ENCODE results near the gene HECW1.

DNA sequence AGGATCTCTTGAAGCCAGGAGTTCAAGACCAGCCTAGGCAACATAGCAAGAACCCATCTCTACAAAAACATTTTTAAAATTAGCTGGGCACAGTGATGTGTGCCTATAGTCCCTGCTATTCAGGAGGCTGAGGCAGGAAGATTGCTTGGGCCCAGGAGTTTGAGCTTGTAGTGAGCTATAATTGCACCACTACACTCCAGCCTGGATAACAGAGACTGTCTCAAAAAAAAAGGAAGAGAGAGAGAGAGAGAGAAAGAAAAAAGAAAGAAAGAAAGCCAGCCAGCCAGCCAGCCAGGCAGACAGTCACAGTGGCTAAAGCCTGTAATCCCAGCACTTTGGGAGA is 375.3 kb downstream of the HECW1 start:
- TF ChIP-seq, protein P1, sequence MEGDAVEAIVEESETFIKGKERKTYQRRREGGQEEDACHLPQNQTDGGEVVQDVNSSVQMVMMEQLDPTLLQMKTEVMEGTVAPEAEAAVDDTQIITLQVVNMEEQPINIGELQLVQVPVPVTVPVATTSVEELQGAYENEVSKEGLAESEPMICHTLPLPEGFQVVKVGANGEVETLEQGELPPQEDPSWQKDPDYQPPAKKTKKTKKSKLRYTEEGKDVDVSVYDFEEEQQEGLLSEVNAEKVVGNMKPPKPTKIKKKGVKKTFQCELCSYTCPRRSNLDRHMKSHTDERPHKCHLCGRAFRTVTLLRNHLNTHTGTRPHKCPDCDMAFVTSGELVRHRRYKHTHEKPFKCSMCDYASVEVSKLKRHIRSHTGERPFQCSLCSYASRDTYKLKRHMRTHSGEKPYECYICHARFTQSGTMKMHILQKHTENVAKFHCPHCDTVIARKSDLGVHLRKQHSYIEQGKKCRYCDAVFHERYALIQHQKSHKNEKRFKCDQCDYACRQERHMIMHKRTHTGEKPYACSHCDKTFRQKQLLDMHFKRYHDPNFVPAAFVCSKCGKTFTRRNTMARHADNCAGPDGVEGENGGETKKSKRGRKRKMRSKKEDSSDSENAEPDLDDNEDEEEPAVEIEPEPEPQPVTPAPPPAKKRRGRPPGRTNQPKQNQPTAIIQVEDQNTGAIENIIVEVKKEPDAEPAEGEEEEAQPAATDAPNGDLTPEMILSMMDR (IDR thresholded peaks at IDR 0.05), result no peak
- no peak for TF ChIP-seq POLR2AphosphoS5 (IDR thresholded peaks at IDR 0.05; ENCODE audit: low read depth, low read length)
- TF ChIP-seq, protein P2, sequence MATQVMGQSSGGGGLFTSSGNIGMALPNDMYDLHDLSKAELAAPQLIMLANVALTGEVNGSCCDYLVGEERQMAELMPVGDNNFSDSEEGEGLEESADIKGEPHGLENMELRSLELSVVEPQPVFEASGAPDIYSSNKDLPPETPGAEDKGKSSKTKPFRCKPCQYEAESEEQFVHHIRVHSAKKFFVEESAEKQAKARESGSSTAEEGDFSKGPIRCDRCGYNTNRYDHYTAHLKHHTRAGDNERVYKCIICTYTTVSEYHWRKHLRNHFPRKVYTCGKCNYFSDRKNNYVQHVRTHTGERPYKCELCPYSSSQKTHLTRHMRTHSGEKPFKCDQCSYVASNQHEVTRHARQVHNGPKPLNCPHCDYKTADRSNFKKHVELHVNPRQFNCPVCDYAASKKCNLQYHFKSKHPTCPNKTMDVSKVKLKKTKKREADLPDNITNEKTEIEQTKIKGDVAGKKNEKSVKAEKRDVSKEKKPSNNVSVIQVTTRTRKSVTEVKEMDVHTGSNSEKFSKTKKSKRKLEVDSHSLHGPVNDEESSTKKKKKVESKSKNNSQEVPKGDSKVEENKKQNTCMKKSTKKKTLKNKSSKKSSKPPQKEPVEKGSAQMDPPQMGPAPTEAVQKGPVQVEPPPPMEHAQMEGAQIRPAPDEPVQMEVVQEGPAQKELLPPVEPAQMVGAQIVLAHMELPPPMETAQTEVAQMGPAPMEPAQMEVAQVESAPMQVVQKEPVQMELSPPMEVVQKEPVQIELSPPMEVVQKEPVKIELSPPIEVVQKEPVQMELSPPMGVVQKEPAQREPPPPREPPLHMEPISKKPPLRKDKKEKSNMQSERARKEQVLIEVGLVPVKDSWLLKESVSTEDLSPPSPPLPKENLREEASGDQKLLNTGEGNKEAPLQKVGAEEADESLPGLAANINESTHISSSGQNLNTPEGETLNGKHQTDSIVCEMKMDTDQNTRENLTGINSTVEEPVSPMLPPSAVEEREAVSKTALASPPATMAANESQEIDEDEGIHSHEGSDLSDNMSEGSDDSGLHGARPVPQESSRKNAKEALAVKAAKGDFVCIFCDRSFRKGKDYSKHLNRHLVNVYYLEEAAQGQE (IDR thresholded peaks at IDR 0.05; ENCODE audit: insufficient read depth in 1 of 2, low read depth in 2 of 2, low read length in 1 of 2), result no peak
- no peak for TF ChIP-seq SIN3A (IDR thresholded peaks at IDR 0.05; ENCODE audit: borderline replicate concordance, insufficient read depth, low read depth, low read length)
